AG09309 (cell line): ENCODE data around the gene HELZ.

Experiments
- DNase-seq: peaks from one replicate; pipeline ENCODE4 v3.0.0-alpha.2; 2010; ENCODE audit warnings: low read depth
- H3K4me3 ChIP-seq: 2 replicates; pipeline ENCODE4 v1.5.1; 2011; ENCODE audit warnings: mild to moderate bottlenecking, low read depth, low read length, moderate library complexity; ENCODE audit not compliant: control insufficient read depth
- TF ChIP-seq, protein P1 (sequence below): IDR thresholded peaks from 2 replicates; pipeline ENCODE4 v1.5.1; 2011; ENCODE audit warnings: mild to moderate bottlenecking, low read depth, low read length, inconsistent platforms; ENCODE audit not compliant: insufficient read depth, control insufficient read depth; ENCODE audit errors: missing control alignments

The HELZ gene

DNA sequence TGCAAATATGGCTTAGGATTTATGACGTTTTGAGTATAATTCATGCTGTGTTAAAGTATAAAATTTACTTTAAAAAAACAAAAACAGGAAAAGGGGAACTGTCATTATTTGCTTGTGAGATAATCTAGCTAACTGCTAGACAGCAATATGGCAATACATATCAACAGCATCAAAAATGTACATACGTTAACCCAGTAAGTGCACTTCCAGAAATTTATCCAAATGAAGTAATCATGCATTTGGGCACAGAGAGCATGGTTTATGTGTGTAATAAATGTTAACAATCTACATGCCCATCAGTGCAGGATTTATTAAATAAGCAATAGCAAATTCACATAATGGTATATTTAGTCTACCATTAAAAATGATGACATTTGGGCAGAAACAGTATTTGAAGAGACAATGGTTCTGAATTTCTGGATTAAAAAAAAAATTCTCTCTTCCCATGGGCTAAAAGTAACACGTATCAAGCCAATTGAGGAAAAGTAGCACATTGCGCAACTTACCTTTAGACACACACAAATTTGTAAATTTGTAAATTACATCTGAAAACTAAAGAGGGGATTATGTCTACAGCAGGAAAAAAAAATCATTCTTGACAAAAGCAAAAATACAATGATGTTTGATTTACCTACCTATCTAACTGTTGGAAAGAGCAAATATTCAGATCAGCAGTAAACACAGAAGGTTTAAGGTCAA is 120.4 kb downstream of the HELZ start:
- DNase-seq = no peak
- TF ChIP-seq, protein P1, sequence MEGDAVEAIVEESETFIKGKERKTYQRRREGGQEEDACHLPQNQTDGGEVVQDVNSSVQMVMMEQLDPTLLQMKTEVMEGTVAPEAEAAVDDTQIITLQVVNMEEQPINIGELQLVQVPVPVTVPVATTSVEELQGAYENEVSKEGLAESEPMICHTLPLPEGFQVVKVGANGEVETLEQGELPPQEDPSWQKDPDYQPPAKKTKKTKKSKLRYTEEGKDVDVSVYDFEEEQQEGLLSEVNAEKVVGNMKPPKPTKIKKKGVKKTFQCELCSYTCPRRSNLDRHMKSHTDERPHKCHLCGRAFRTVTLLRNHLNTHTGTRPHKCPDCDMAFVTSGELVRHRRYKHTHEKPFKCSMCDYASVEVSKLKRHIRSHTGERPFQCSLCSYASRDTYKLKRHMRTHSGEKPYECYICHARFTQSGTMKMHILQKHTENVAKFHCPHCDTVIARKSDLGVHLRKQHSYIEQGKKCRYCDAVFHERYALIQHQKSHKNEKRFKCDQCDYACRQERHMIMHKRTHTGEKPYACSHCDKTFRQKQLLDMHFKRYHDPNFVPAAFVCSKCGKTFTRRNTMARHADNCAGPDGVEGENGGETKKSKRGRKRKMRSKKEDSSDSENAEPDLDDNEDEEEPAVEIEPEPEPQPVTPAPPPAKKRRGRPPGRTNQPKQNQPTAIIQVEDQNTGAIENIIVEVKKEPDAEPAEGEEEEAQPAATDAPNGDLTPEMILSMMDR = no peak
- H3K4me3 ChIP-seq = no peak overlapping the region

DNA sequence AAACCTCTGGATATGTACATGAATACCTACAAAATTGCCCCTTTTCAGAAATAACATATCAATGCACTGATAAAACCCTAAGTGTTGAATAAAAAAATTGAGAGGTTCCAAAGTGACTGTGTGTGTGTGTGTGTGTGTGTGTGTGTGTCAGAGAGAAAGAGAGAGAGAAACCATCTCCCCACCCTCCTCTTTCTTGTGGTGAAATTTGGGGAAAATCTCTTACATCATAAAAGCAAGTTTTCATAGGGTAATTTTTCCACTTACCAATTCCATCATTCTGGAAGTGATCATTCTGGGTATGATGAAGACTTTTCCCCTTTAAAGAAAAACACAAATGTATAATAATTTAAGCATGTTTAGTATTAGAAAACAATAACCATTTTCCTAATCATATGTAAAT is 121.3 kb downstream of the HELZ start:
- TF ChIP-seq, protein P1 = no peak
- no peak overlapping the region for H3K4me3 ChIP-seq
- DNase-seq = no peak

DNA sequence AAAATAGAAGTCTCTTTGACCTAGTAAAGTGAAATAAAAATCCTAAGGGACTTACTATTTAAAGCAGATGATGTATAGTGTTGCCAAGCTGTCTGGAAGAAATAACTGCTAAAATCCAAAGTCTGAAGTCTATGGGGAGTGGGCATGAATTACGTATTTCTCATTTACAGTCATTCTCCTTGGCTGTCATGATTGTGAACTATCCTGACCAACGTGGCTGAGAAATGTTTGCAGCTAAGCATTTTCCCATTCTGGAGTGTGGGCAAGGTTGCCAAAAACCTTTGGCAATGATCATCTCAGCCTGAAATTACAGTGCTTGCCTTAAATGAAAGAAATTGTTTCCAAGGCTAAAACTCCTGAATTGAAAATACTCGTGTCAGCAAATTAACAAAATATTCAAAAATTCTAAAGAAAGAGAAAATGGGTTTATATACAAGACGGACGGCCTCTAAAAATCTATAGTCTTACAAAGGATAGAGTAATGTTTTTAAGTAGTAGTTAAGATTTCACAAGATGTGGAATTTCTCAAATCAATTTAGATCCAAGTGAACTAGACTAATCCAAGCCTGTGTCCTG is 123.6 kb downstream of the HELZ start:
- TF ChIP-seq, protein P1 = no peak
- no peak for DNase-seq
- H3K4me3 ChIP-seq = no peak overlapping the region

DNA sequence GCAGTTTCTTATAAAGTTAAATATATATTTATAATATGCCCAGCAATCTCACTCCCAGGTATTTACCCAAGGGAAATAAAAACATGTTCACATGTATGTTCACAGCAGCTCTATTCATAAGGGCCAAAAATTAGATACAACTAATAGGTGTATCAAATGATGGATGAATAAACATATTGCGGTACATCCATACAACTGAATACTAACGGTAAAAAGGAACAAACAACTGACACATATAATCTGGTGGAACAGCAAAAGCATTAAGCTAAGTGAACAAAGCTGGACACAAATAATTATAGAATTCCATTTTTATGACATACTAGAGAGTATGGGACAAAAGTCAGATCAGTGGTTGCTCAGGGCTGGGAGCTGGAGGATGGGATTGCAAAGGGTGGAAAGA is 125.9 kb downstream of the HELZ start:
- TF ChIP-seq, protein P1 = no peak
- DNase-seq = no peak
- H3K4me3 ChIP-seq = no peak overlapping the region

DNA sequence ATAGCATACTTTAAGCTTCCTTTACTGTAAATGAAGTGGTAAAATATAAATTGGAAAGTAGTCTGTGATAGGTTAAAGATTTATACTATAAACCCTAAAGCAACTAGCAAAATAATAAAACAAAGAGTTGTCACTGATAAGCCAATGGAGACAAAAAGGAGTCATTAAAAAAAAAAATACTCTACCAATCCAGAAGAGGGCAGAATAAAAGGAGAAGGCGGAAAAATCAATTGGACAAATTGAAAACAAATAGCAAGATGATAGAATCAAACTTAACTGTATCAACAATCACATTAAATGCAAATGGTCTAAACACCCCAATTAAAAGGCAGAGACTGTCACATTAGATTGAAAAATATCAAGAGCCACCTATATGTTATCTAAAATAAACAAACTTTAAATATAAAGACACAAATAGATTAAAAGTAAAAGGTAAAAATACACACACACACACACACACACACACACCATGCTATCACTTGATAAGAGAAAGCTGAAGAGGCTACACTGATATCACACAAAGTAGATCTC is 128.9 kb downstream of the HELZ start:
- H3K4me3 ChIP-seq = no peak overlapping the region
- no peak for DNase-seq
- TF ChIP-seq, protein P1 = no peak

DNA sequence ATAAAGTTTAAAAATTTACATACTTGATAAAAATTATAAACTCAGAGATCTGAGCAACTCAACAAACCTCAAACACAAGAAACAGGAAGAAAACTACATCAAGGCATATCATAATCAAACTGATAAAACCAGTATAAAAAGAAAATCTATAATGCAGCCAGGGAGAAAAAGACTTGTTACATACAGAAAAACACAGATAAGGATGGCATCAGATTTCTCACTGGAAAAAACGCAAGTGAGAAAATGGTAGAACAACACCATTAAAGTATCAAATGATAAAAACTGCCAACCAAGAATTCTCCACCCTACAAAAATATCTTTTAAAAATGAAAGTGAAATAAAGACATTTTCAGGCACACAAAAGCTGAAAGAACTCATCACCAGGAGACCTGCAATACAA is 129.6 kb downstream of the HELZ start:
- DNase-seq = no peak
- H3K4me3 ChIP-seq = no peak overlapping the region
- TF ChIP-seq, protein P1 = no peak
